ENCODE measurements around the gene RUFY2. TPM values are rescaled to one million over a fixed set of nuclear protein-coding genes. Genes with fewer than 3 reads are reported as not detected.

The RUFY2 gene
- total RNA-seq, 1 donor from 2014 or later: 75.6 TPM

DNA sequence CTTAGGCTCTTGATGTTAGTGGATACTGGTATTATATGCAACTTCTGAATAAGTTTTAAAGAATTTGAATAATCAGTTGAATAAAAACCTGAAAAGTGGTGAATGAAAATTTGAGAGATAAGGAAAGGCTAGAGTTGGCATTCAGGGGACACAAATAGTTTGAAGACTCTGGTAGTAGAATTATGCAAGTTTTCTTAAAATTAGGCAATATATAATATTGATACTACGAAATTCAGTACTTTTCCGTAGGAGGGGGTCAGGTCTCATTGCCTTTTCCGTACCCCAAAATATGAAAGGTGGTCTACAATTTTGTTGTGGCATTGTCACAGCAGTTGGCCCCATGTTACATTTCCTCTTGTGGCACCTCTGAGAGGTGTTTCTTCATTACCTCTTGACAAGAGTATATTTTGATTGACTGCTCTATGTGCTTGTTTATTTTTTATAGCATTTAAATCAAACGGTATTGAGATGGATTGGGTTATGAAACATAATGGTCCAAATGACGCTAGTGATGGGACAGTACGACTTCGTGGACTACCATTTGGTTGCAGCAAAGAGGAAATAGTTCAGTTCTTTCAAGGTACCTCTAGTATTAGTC lies 70.2 kb downstream of the RUFY2 start:
- peaks cover 14% of the 10 kb centered on the region for H3K27me3 Mint-ChIP-seq (ENCODE audit: unreplicated experiment)
- peaks cover 9% of the 10 kb centered on the region for H3K9me3 Mint-ChIP-seq (ENCODE audit: unreplicated experiment)
- H3K4me1 Mint-ChIP-seq (ENCODE audit: low read depth, unreplicated experiment): peaks cover 27% of the 10 kb centered on the region
- peak overlapping the region; percentile 46 for H3K27ac Mint-ChIP-seq (ENCODE audit: unreplicated experiment)
- H3K4me3 Mint-ChIP-seq (ENCODE audit: unreplicated experiment): peak overlapping the region; percentile 69
- no peak for DNase-seq
- H3K36me3 Mint-ChIP-seq (ENCODE audit: unreplicated experiment): no peaks in the 10 kb centered on the region
- TF ChIP-seq, protein P1, sequence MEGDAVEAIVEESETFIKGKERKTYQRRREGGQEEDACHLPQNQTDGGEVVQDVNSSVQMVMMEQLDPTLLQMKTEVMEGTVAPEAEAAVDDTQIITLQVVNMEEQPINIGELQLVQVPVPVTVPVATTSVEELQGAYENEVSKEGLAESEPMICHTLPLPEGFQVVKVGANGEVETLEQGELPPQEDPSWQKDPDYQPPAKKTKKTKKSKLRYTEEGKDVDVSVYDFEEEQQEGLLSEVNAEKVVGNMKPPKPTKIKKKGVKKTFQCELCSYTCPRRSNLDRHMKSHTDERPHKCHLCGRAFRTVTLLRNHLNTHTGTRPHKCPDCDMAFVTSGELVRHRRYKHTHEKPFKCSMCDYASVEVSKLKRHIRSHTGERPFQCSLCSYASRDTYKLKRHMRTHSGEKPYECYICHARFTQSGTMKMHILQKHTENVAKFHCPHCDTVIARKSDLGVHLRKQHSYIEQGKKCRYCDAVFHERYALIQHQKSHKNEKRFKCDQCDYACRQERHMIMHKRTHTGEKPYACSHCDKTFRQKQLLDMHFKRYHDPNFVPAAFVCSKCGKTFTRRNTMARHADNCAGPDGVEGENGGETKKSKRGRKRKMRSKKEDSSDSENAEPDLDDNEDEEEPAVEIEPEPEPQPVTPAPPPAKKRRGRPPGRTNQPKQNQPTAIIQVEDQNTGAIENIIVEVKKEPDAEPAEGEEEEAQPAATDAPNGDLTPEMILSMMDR (IDR thresholded peaks at IDR 0.05; ENCODE audit: partially characterized antibody, unreplicated experiment): no peak

DNA sequence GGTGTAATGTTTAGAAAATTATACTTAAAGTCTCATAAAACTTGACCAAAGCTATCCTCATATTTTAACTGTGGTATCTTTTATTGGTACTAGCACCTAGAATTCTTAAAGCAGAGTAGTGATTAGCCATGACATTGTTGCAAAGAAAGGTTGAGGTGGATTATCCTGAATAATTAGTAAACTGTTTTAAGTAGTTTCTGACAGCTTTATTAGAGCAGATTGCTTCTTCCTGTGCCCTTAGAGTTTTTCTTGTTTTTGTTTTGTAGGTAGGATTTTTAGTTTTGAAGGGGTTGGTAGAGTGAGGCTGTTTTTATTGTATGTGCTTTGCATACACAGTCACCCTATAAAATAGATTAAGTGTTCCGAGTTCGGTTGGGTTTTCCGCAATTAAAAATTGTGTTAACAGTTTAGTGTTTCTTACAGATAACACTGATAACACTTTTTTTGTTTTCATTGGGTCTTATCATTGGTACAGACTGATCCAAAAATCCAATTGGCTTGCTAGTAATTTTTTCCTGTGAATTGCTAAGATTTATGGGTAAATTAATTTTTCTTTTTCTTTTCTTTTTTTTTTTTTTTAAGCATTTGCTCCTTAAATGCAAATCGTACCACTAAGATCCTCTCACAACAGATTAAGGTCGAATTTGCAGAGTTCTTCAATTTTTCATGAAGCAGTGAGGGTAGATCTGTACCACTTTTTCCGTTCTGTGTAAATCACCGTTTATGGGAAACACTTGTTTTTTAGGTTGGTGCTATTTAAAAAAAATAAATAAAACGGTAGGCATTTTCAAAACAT lies 72.2 kb downstream of the RUFY2 start:
- Mint-ChIP-seq H3K4me1 (ENCODE audit: low read depth, unreplicated experiment) (peaks cover 36% of the 10 kb centered on the region), H3K27ac (ENCODE audit: unreplicated experiment) (peak overlapping the region; percentile 34), H3K36me3 (ENCODE audit: unreplicated experiment) (peaks cover 5% of the 10 kb centered on the region), H3K9me3 (ENCODE audit: unreplicated experiment) (peaks cover 16% of the 10 kb centered on the region), H3K4me3 (ENCODE audit: unreplicated experiment) (peak overlapping the region; percentile 96), H3K27me3 (ENCODE audit: unreplicated experiment) (peaks cover 20% of the 10 kb centered on the region)
- TF ChIP-seq, protein P1 (IDR thresholded peaks at IDR 0.05; ENCODE audit: partially characterized antibody, unreplicated experiment): no peak
- no peak for DNase-seq

DNA sequence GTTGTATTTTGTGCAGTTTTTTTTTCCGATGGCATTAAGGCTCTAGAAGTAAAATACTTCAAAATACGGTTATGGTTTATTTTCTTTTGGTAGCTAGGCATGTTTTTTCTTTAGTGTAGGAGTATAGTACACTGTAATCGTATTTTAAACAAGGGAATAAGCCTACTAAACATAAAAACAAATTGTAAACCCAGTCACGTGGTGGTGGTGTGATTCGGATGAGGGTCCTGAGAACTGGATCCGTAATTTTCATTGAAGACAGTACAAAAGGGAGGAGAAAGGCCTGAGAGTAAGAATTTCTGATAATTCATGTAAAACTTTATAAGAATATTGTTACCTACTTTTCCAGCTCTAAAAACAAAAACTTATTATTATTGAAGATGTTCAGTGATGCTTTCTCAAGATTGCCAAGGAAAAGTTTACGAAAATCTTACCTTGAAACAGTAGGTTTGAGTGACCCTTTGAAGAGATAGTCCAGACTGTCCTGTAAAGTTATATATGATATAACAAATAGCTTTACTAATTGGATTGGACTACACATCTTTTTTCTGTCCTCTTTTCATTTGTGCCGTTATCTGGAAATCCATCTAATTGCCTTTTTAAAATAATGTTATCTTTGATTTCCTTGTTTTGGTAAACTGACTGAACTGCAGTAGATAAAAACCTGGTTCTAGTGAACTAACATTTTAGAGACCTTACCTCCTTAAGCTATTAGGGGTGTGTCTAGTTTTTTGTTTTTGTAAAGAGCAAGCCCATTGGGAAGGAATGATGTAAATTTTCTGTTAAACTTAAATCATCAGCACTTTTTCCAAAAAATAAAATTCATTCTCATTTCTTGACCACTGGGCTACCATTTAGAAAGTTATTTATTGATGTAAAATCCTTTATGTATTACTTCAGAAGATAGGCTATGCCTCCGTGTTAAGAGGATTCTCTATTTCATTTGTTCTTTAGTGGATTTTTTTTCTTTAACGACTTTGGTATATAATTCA lies 73.3 kb downstream of the RUFY2 start:
- Mint-ChIP-seq H3K27me3 (ENCODE audit: unreplicated experiment) (peaks cover 20% of the 10 kb centered on the region), H3K9me3 (ENCODE audit: unreplicated experiment) (peaks cover 16% of the 10 kb centered on the region), H3K4me3 (ENCODE audit: unreplicated experiment) (peak overlapping the region; percentile 96), H3K27ac (ENCODE audit: unreplicated experiment) (peak overlapping the region; percentile 100), H3K36me3 (ENCODE audit: unreplicated experiment) (peaks cover 5% of the 10 kb centered on the region), H3K4me1 (ENCODE audit: low read depth, unreplicated experiment) (peaks cover 39% of the 10 kb centered on the region)
- TF ChIP-seq, protein P1 (IDR thresholded peaks at IDR 0.05; ENCODE audit: partially characterized antibody, unreplicated experiment): no peak
- no peak for DNase-seq

DNA sequence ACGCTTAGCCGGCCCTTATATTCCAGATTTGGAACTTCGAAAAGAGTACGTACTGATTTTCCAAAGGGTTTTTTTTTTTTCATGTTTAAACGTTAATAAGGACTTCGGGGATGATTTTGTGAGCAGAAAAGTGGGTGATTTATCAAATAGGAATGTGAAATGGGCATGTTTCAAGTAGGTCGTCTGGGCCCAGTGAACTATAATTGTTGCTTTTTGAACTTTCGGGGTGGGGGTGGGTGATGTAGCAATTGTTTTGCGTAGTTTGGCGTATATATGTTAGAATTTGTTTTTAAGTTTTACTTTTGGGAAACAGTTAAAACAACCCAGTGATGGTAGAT lies 74.0 kb downstream of the RUFY2 start:
- peaks cover 5% of the 10 kb centered on the region for H3K36me3 Mint-ChIP-seq (ENCODE audit: unreplicated experiment)
- no peak for DNase-seq
- peaks cover 45% of the 10 kb centered on the region for H3K4me1 Mint-ChIP-seq (ENCODE audit: low read depth, unreplicated experiment)
- H3K27ac Mint-ChIP-seq (ENCODE audit: unreplicated experiment): peak overlapping the region; percentile 100
- H3K27me3 Mint-ChIP-seq (ENCODE audit: unreplicated experiment): peaks cover 20% of the 10 kb centered on the region
- TF ChIP-seq, protein P1 (IDR thresholded peaks at IDR 0.05; ENCODE audit: partially characterized antibody, unreplicated experiment): no peak
- H3K9me3 Mint-ChIP-seq (ENCODE audit: unreplicated experiment): peaks cover 16% of the 10 kb centered on the region
- peak overlapping the region; percentile 96 for H3K4me3 Mint-ChIP-seq (ENCODE audit: unreplicated experiment)

All from glutamatergic neuron (in vitro differentiated cells).